ENCODE data around the gene PSMB3.
A peak's percentile ranks its signal among the peaks of the same experiment; 100 is the strongest.

Gene PSMB3

DNA sequence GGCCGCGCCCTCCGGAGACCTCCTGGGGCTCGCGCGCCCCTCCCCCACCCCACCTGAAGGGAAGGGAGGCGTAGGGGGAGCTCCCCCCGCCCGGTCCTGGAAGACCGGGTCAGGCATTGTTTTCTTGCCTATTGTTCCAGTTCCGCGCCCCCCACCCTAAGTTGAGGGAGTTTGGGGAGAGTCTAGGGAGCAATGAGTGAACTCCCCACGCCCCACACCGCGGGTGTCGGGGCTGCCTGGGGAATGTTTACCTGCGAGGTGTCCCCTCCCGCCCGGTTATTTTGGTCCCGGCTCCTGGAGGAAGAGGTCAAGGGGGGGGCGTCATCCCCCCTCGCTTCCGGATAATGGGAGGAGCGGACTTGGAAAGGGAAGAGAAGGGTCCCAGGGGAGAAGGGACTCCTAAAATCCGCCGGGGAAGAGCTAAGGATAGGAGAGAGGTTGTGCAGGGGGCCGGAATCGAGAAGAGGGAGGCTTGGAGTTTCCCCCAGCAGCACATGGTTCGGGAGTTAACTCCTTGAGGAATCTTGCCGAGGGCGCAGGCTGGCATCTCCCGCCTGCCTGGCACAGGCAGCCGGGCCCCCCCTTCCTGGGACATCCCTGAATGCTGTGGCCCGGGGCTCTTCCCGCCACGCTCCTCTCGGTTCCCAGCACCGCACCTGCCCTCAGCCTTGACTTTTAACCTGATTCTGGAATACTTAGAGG lies 46.6 kb upstream of the PSMB3 start:
- no peak for DNase-seq (ENCODE audit: low read depth)
- peak overlapping the region; percentile 89 for H3K4me3 ChIP-seq (ENCODE audit: low read depth, low read length)
- TF ChIP-seq CTCF (IDR thresholded peaks at IDR 0.05; ENCODE audit: low read depth, low read length, missing control alignments) = no peak

GRCh38 chr17:38706505-38707216 lies 45.9 kb upstream of the PSMB3 start:
- peak overlapping the region; percentile 89 for H3K4me3 ChIP-seq (ENCODE audit: low read depth, low read length)
- DNase-seq (ENCODE audit: low read depth) = no peak
- TF ChIP-seq CTCF (IDR thresholded peaks at IDR 0.05; ENCODE audit: low read depth, low read length, missing control alignments) = no peak

- no peak overlapping the region for H3K4me3 ChIP-seq (ENCODE audit: low read depth, low read length)
- no peak for DNase-seq (ENCODE audit: low read depth)
- no peak for TF ChIP-seq CTCF (IDR thresholded peaks at IDR 0.05; ENCODE audit: low read depth, low read length, missing control alignments)
Observed at GRCh38 chr17:38707678-38708351, 44.7 kb upstream of the PSMB3 start.

- DNase-seq (ENCODE audit: low read depth) = no peak
- TF ChIP-seq CTCF (IDR thresholded peaks at IDR 0.05; ENCODE audit: low read depth, low read length, missing control alignments) = no peak
- H3K4me3 ChIP-seq (ENCODE audit: low read depth, low read length) = no peak overlapping the region
Observed at GRCh38 chr17:38709104-38709820, 43.3 kb upstream of the PSMB3 start.

DNA sequence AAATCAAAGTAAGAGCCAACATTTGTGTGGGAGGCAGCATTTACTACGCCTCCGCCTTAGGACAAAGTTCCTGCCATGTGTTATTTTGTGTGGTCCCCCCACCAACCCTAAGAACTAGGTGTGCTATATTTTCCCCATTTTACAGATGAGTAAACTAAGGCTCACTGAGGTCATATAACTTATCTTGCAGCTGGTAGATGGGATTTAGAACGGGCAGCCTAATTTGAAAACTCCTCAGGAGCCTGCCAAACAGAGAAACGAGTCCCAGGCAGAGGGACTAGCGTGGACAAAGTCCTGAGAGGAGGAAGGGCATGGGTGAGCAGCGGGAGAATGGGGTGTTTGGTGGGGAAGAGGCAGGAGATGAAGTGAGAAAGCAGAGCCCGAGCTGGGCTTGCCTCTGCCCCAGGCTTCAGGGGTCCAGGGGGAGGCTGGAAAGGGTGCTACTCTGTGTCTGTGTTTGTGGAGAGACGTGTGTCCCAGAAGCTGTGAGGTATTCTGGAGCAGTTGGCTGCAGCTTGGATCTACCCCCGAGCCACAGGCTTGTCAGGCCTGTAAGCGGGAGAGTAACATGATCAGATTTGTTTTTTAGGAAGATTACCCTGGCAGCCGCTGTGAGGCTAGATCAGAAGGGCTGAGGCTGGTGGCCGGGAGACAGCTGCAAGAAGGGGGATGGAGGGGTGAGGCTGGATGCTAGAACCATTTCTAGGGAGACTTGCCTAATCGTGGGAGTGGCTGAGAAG lies 42.5 kb upstream of the PSMB3 start:
- DNase-seq (ENCODE audit: low read depth) = no peak
- TF ChIP-seq CTCF (IDR thresholded peaks at IDR 0.05; ENCODE audit: low read depth, low read length, missing control alignments) = no peak
- H3K4me3 ChIP-seq (ENCODE audit: low read depth, low read length) = no peak overlapping the region

GRCh38 chr17:38710604-38710962 lies 42.0 kb upstream of the PSMB3 start:
- no peak for TF ChIP-seq CTCF (IDR thresholded peaks at IDR 0.05; ENCODE audit: low read depth, low read length, missing control alignments)
- no peak overlapping the region for H3K4me3 ChIP-seq (ENCODE audit: low read depth, low read length)
- DNase-seq (ENCODE audit: low read depth) = no peak

Data from GM12864 (cell line).